Measurements from ENCODE around the gene SYNJ1. TPM values are rescaled to one million over a fixed set of nuclear protein-coding genes. Genes with fewer than 3 reads are reported as not detected.
A peak's percentile ranks its signal among the peaks of the same experiment; 100 is the strongest.
"Not testable (repeated sequence)": the region's sequence is repeated elsewhere in the genome, so short reads cannot be mapped to it uniquely, and the experiment has no call there.

The SYNJ1 gene
- total RNA-seq, 4 donors from 2014 or later = 6.5 to 13.8 (median 7.6) TPM

DNA sequence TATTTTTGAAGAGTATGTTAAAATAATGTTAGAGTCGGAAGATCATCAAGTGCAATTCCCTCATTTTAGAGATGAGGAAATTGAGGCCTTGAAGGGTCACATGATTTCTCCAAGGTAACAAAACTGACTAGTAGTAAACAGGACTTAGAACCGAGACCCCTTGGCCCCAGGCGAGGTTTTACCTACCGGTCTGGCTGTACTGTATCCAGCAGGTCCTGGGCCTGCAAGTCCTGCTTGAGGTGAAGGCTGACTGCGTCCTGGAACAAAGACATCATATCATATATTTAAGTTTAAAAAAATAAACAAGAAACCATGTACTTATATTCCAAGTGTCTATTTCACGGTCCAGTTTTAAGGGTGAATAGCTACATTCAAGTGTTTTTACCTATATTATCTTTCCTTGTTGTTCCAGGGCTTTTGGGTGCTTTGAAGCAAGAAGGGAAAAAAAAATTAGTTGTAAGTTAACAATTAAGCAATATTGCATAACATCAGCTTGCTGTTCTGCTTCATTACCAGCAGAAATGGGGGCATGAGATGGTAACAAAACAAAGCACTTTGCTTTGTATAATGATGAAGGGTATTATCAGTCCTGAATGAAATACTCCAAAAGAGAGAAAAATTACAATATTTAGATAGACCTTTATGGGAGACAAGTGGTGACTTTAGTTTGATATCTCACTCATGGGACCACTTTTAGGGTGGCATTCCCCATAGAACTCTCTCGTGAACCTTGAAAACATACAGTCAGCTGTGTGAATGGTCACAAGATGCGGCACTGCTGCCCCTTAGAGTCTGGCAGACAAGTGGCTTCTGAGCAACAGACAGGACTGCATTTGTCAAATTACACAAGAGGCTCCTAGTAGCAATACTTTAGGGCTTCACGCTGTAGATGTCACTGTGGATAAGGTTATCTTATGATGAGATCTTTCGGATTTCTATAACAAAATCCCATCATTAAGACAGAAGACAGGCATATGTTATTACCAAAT, 85.8 kb downstream of the SYNJ1 start:
- 79 to 82% methylated on average over 10 of the region's 10 CpGs for WGBS, 2 donors
- Histone ChIP-seq H3K4me1 (no peaks in the 10 kb centered on the region), H3K27me3 (no peaks in the 10 kb centered on the region), H3K27ac (no peak overlapping the region), H3K4me3 (no peak overlapping the region), H3K9me3 (no peaks in the 10 kb centered on the region), H3K36me3 (peaks cover 0 to 90% (median 21%) of the 10 kb centered on the region in 3 donors)
- TF ChIP-seq, protein P1, sequence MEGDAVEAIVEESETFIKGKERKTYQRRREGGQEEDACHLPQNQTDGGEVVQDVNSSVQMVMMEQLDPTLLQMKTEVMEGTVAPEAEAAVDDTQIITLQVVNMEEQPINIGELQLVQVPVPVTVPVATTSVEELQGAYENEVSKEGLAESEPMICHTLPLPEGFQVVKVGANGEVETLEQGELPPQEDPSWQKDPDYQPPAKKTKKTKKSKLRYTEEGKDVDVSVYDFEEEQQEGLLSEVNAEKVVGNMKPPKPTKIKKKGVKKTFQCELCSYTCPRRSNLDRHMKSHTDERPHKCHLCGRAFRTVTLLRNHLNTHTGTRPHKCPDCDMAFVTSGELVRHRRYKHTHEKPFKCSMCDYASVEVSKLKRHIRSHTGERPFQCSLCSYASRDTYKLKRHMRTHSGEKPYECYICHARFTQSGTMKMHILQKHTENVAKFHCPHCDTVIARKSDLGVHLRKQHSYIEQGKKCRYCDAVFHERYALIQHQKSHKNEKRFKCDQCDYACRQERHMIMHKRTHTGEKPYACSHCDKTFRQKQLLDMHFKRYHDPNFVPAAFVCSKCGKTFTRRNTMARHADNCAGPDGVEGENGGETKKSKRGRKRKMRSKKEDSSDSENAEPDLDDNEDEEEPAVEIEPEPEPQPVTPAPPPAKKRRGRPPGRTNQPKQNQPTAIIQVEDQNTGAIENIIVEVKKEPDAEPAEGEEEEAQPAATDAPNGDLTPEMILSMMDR (IDR thresholded peaks at IDR 0.05) = no peak
- TF ChIP-seq POLR2A (IDR thresholded peaks at IDR 0.05) = no peak
- intact Hi-C loops (cut with DNase I) = no loop called here
- no peak for DNase-seq

DNA sequence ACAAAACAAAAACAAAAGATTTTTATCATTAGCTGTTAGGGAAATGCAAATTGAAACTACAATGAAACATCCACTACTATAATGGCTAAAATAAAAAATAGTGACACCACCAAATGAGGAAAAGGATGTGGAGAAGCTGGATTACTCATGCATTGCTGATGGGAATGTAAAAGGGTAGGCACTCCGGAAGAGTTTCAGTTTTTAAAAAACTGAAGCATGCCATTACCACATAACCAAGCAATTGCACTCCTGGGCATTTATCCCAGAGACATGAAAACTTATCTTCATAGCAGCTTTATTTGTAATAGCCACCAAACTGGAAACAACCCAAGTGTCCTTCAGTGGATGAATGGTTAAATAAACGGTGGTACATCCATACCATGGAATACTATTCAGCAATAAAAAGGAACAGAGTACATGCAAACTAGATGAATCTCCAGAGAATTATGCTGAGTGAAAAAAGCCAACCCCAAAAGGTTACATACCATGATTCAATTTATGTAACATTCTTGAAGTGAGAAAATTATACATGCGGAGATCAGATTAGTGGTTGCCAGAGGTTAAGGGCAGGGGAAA, 101.1 kb downstream of the SYNJ1 start:
- H3K36me3 ChIP-seq = peaks cover 0 to 28% (median 7%) of the 10 kb centered on the region in 3 donors
- DNase-seq = no peak
- H3K4me3 ChIP-seq = no peak overlapping the region
- H3K9me3 ChIP-seq = no peaks in the 10 kb centered on the region
- no peak overlapping the region for H3K27ac ChIP-seq
- H3K27me3 ChIP-seq = peaks cover 0 to 5% (median 0%) of the 10 kb centered on the region in 4 donors
- intact Hi-C loops (cut with DNase I) = no loop called here
- TF ChIP-seq, protein P1 (IDR thresholded peaks at IDR 0.05) = no peak
- TF ChIP-seq POLR2A (IDR thresholded peaks at IDR 0.05) = no peak
- WGBS, 2 donors = 92 to 95% methylated on average over 3 of the region's 3 CpGs
- H3K4me1 ChIP-seq = peaks cover 0 to 3% (median 0%) of the 10 kb centered on the region in 3 donors

DNA sequence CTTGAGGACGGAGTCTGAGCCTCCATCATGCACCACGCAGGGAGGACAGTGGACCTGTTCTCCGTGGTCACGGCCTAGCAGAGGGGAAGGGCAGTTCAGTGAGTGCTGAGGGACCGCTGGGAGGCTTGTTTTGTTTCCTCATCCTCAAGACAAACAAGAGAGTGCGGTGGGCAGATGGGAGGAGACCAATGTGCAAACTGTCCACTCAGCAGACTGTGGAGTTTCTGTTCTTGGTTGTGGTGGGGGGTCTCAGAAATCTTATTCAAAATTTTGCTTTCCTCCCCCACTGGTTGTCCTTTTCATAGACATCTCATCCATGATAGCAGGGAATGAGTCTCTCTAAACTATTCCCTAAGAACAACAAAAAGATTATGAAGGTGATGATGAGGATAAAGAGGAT, 109.6 kb downstream of the SYNJ1 start:
- H3K9me3 ChIP-seq; H3K27ac ChIP-seq; intact Hi-C loops (cut with DNase I); H3K4me1 ChIP-seq; DNase-seq; H3K36me3 ChIP-seq; H3K4me3 ChIP-seq: not testable (repeated sequence)
- peaks cover 0 to 30% (median 0%) of the 10 kb centered on the region in 4 donors for H3K27me3 ChIP-seq
- 79 to 84% methylated on average over 4 of the region's 6 CpGs for WGBS, 2 donors

GRCh38 chr21:32613436-32614043, 114.3 kb downstream of the SYNJ1 start:
- no peak for DNase-seq
- Histone ChIP-seq H3K9me3 (no peaks in the 10 kb centered on the region), H3K27ac (peak overlapping the region; percentile 79 to 96 (median 95)), H3K4me3 (peak overlapping the region; percentile 67 to 98 (median 91)), H3K4me1 (peaks cover 7 to 30% (median 12%) of the 10 kb centered on the region in 3 donors), H3K27me3 (no peaks in the 10 kb centered on the region), H3K36me3 (peaks cover 0 to 13% (median 0%) of the 10 kb centered on the region in 3 donors)
- 67 to 74% methylated on average over 16 of the region's 16 CpGs for WGBS, 2 donors
- no peak for TF ChIP-seq POLR2A (IDR thresholded peaks at IDR 0.05)
- TF ChIP-seq, protein P1 (IDR thresholded peaks at IDR 0.05) = no peak
- intact Hi-C loops (cut with DNase I) = no loop called here

DNA sequence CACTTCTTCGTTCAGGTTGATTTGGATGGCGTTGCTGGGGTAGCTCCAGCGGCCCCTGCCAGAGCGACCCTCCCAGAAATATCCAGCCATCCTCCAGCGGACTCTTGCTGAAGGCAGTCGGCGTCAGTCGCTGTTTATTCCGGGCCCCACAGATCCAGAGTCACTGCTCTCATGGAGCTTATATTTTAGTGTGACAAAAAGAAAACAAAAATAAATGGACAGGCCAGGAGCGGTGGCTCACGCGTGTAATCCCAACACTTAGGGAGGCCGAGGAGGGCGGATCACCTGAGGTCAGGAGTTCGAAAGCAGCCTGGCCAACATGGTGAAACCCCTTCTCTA, 114.8 kb downstream of the SYNJ1 start:
- DNase-seq = no peak
- TF ChIP-seq, protein P1 (IDR thresholded peaks at IDR 0.05) = no peak
- no peak for TF ChIP-seq POLR2A (IDR thresholded peaks at IDR 0.05)
- H3K4me3 ChIP-seq = peak overlapping the region; percentile 67 to 98 (median 91)
- no peaks in the 10 kb centered on the region for H3K27me3 ChIP-seq
- no peaks in the 10 kb centered on the region for H3K9me3 ChIP-seq
- H3K36me3 ChIP-seq = peaks cover 0 to 19% (median 0%) of the 10 kb centered on the region in 3 donors
- intact Hi-C loops (cut with DNase I) = no loop called here
- 1 to 3% methylated on average over 11 to 14 of the region's 15 CpGs for WGBS, 2 donors
- peaks cover 7 to 30% (median 12%) of the 10 kb centered on the region in 3 donors for H3K4me1 ChIP-seq
- H3K27ac ChIP-seq = peak overlapping the region; percentile 79 to 96 (median 95)
